ENCODE data around the gene GUCD1. TPM values are rescaled to one million over a fixed set of nuclear protein-coding genes. Genes with fewer than 3 reads are reported as not detected.

Gene GUCD1
- total and polyA plus RNA-seq, 2 of the 13 experiments (the other 11 are each of a cell fraction or from before 2014, with no cell fraction given) = 128 to 245 TPM

- TF ChIP-seq KAT2B (IDR thresholded peaks at IDR 0.05; ENCODE audit: borderline replicate concordance, low read depth, low read length) (no peak), ZNF414 (CRISPR knock-in tag; IDR thresholded peaks at IDR 0.05) (no peak), ARID4A (CRISPR knock-in tag; IDR thresholded peaks at IDR 0.05; ENCODE audit: borderline replicate concordance) (peak; percentile 60; the same call in 1 of the 2 replicates), MIER2 (CRISPR knock-in tag; IDR thresholded peaks at IDR 0.05) (no peak), ZBTB46 (CRISPR knock-in tag; IDR thresholded peaks at IDR 0.05; ENCODE audit: borderline replicate concordance) (no peak), RORA (CRISPR knock-in tag; IDR thresholded peaks at IDR 0.05) (no peak), ZNF615 (CRISPR knock-in tag; IDR thresholded peaks at IDR 0.05; ENCODE audit: borderline replicate concordance) (no peak), TOE1 (CRISPR knock-in tag; IDR thresholded peaks at IDR 0.05) (no peak), FOXA3 (CRISPR knock-in tag; IDR thresholded peaks at IDR 0.05) (peak; percentile 34; the same call in 1 of the 2 replicates), KDM1A (CRISPR knock-in tag; IDR thresholded peaks at IDR 0.05) (peak; percentile 57; the same call in 1 of the 2 replicates), SRSF9 (IDR thresholded peaks at IDR 0.05; ENCODE audit: borderline replicate concordance, insufficient read depth, low read depth, low read length, poor library complexity, severe bottlenecking) (no peak), ZFP62 (CRISPR knock-in tag; IDR thresholded peaks at IDR 0.05) (no peak), RBM39 (IDR thresholded peaks at IDR 0.05; ENCODE audit: low read depth, low read length, poor library complexity, severe bottlenecking) (no peak), HOXA9 (CRISPR knock-in tag; IDR thresholded peaks at IDR 0.05; ENCODE audit: borderline replicate concordance) (no peak), EHMT2 (IDR thresholded peaks at IDR 0.05; ENCODE audit: borderline replicate concordance, low read depth, low read length) (no peak), ZBTB25 (CRISPR knock-in tag; IDR thresholded peaks at IDR 0.05) (no peak), PHB2 (IDR thresholded peaks at IDR 0.05; ENCODE audit: partially characterized antibody) (no peak), ZNF567 (CRISPR knock-in tag; IDR thresholded peaks at IDR 0.05; ENCODE audit: borderline replicate concordance) (no peak), ZFP82 (CRISPR knock-in tag; IDR thresholded peaks at IDR 0.05; ENCODE audit: borderline replicate concordance) (no peak), ZNF709 (CRISPR knock-in tag; IDR thresholded peaks at IDR 0.05) (0 out of 2 replicates have a peak, but pooled peaks have one; percentile 67)
Measured at GRCh38 chr22:24601217-24602104, 46.5 kb upstream of the GUCD1 start (continued).
